GM12878 (cell line): ENCODE results near the gene CSNK1A1.
"Not testable (repeated sequence)": the region's sequence is repeated elsewhere in the genome, so short reads cannot be mapped to it uniquely, and the experiment has no call there.

ENCODE experiments used
- CTCF ChIP-seq, 3 experiments: IDR thresholded peaks in 2 of 3; conservative IDR thresholded peaks in 1 of 3; 2 replicates each; pipeline ENCODE4 v1.5.1; 2011; ENCODE audit warnings: low read depth in 3 of 3, low read length in 3 of 3, mild to moderate bottlenecking in 3 of 3, control low read depth in 2 of 3, moderate library complexity in 2 of 3, inconsistent platforms in 1 of 3, mixed read lengths in 1 of 3; ENCODE audit not compliant: control insufficient read depth in 2 of 3, insufficient read depth in 1 of 3; ENCODE audit errors: extremely low read depth in 1 of 3
- GABPA ChIP-seq: IDR thresholded peaks from 2 replicates; pipeline ENCODE4 v1.6.1; 2014; ENCODE audit warnings: antibody characterized with exemption, low read depth, mild to moderate bottlenecking, inconsistent platforms
- NBN ChIP-seq: fragments of 450-650 bp; IDR thresholded peaks from 2 replicates; pipeline ENCODE4 v1.6.1; 2016
- NFIC ChIP-seq: IDR thresholded peaks from 2 replicates; pipeline ENCODE4 v1.6.1; 2012; ENCODE audit warnings: low read depth, mild to moderate bottlenecking, inconsistent platforms, low read length, moderate library complexity
- NR2C1 ChIP-seq: fragments of 450-650 bp; IDR thresholded peaks from 2 replicates; pipeline ENCODE4 v1.6.1; 2017; ENCODE audit warnings: antibody characterized with exemption, mild to moderate bottlenecking, moderate library complexity
- PBX3 ChIP-seq: IDR thresholded peaks from 2 replicates; pipeline ENCODE4 v1.6.1; 2011; ENCODE audit warnings: mild to moderate bottlenecking, low read depth, low read length, moderate library complexity; ENCODE audit not compliant: insufficient replicate concordance
- YY1 ChIP-seq: IDR thresholded peaks from 2 replicates; pipeline ENCODE4 v1.6.1; 2011; ENCODE audit warnings: low read depth, mild to moderate bottlenecking, low read length
- ZNF217 ChIP-seq: fragments of 450-650 bp; IDR thresholded peaks from 2 replicates; pipeline ENCODE4 v1.6.1; 2017; ENCODE audit warnings: antibody characterized with exemption, mild to moderate bottlenecking

- TF ChIP-seq YY1; NBN; NFIC; ZNF217; NR2C1; GABPA; PBX3; CTCF (IDR thresholded peaks at IDR 0.05 in 2 of 3, conservative IDR thresholded peaks at IDR 0.05 in 1 of 3; ENCODE audit: control insufficient read depth in 2 of 3, extremely low read depth in 1 of 3, insufficient read depth in 1 of 3, low read depth in 3 of 3, low read length in 3 of 3): not testable (repeated sequence)
Observed at GRCh38 chr5:149446794-149447193, 104.4 kb downstream of the CSNK1A1 start.
